ENCODE data around the gene KIF23. TPM values are rescaled to one million over a fixed set of nuclear protein-coding genes. Genes with fewer than 3 reads are reported as not detected.

KIF23 gene
- total RNA-seq, 1 donor from 2014 or later, result 193 TPM

GRCh38 chr15:69478259-69478781 is 64.2 kb downstream of the KIF23 start:
- Histone ChIP-seq H3K4me2 (no peak overlapping the region), H3K27ac (no peak overlapping the region), H2AFZ (replicated peaks) (no peak overlapping the region), H3K4me1 (no peaks in the 10 kb centered on the region), H3K27me3 (no peaks in the 10 kb centered on the region), H3K9ac (no peak overlapping the region), H3F3A (ENCODE audit: low read depth) (no peaks in the 10 kb centered on the region), H3K79me2 (ENCODE audit: low read depth) (no peaks in the 10 kb centered on the region), H4K20me1 (ENCODE audit: low read depth) (no peaks in the 10 kb centered on the region), H3K36me3 (no peaks in the 10 kb centered on the region), H3K9me3 (ENCODE audit: low read depth) (peaks cover 3% of the 10 kb centered on the region), H3K4me3 (no peak overlapping the region)
- Mint-ChIP-seq H3K36me3 (peaks cover 4% of the 10 kb centered on the region), H3K9me3 (peaks cover 3% of the 10 kb centered on the region), H3K4me1 (peaks cover 8% of the 10 kb centered on the region), H3K27ac (no peak overlapping the region), H3K27me3 (ENCODE audit: insufficient read depth, low read depth) (peaks cover 12% of the 10 kb centered on the region), H3K4me3 (no peak overlapping the region)
- TF ChIP-seq CTCF (IDR thresholded peaks at IDR 0.05) (peak; percentile 98), EZH2 (IDR thresholded peaks at IDR 0.05) (no peak), EZH2phosphoT487 (IDR thresholded peaks at IDR 0.05) (no peak)
- peak; percentile 88 for DNase-seq (ENCODE audit: low spot score)

- H3K4me3 ChIP-seq, result no peak overlapping the region
- H3K9me3 ChIP-seq (ENCODE audit: low read depth), result peaks cover 3% of the 10 kb centered on the region
- H3K27ac Mint-ChIP-seq, result no peak overlapping the region
- peaks cover 3% of the 10 kb centered on the region for H3K9me3 Mint-ChIP-seq
- no peaks in the 10 kb centered on the region for H3K36me3 ChIP-seq
- no peaks in the 10 kb centered on the region for H3K79me2 ChIP-seq (ENCODE audit: low read depth)
- no peaks in the 10 kb centered on the region for H3F3A ChIP-seq (ENCODE audit: low read depth)
- no peak overlapping the region for H3K4me2 ChIP-seq
- no peak for DNase-seq (ENCODE audit: low spot score)
- H3K27me3 ChIP-seq, result no peaks in the 10 kb centered on the region
- H3K4me1 Mint-ChIP-seq, result peaks cover 10% of the 10 kb centered on the region
- TF ChIP-seq CTCF (IDR thresholded peaks at IDR 0.05), result no peak
- TF ChIP-seq EZH2phosphoT487 (IDR thresholded peaks at IDR 0.05), result no peak
- TF ChIP-seq EZH2 (IDR thresholded peaks at IDR 0.05), result no peak
- H3K4me1 ChIP-seq, result no peaks in the 10 kb centered on the region
- H3K36me3 Mint-ChIP-seq, result peaks cover 4% of the 10 kb centered on the region
- H3K4me3 Mint-ChIP-seq, result no peak overlapping the region
- H2AFZ ChIP-seq (replicated peaks), result no peak overlapping the region
- H3K27ac ChIP-seq, result no peak overlapping the region
- H4K20me1 ChIP-seq (ENCODE audit: low read depth), result no peaks in the 10 kb centered on the region
- peaks cover 10% of the 10 kb centered on the region for H3K27me3 Mint-ChIP-seq (ENCODE audit: insufficient read depth, low read depth)
- no peak overlapping the region for H3K9ac ChIP-seq
Measured at GRCh38 chr15:69479081-69479480, 64.9 kb downstream of the KIF23 start.

GRCh38 chr15:69479971-69480370 is 65.8 kb downstream of the KIF23 start:
- Mint-ChIP-seq H3K4me1 (peaks cover 10% of the 10 kb centered on the region), H3K9me3 (peaks cover 3% of the 10 kb centered on the region), H3K27ac (no peak overlapping the region), H3K36me3 (peaks cover 4% of the 10 kb centered on the region), H3K27me3 (ENCODE audit: insufficient read depth, low read depth) (peaks cover 11% of the 10 kb centered on the region), H3K4me3 (no peak overlapping the region)
- no peak overlapping the region for H3K9ac ChIP-seq
- no peaks in the 10 kb centered on the region for H3K36me3 ChIP-seq
- no peaks in the 10 kb centered on the region for H3K79me2 ChIP-seq (ENCODE audit: low read depth)
- no peaks in the 10 kb centered on the region for H3K4me1 ChIP-seq
- H4K20me1 ChIP-seq (ENCODE audit: low read depth), result no peaks in the 10 kb centered on the region
- H3K4me2 ChIP-seq, result no peak overlapping the region
- no peak for TF ChIP-seq EZH2 (IDR thresholded peaks at IDR 0.05)
- TF ChIP-seq CTCF (IDR thresholded peaks at IDR 0.05), result no peak
- TF ChIP-seq EZH2phosphoT487 (IDR thresholded peaks at IDR 0.05), result no peak
- no peak overlapping the region for H2AFZ ChIP-seq (replicated peaks)
- DNase-seq (ENCODE audit: low spot score), result no peak
- H3K27ac ChIP-seq, result no peak overlapping the region
- H3F3A ChIP-seq (ENCODE audit: low read depth), result no peaks in the 10 kb centered on the region
- no peak overlapping the region for H3K4me3 ChIP-seq
- no peaks in the 10 kb centered on the region for H3K27me3 ChIP-seq
- peaks cover 3% of the 10 kb centered on the region for H3K9me3 ChIP-seq (ENCODE audit: low read depth)
